ENCODE data around the gene EVI2B.
"Not testable (repeated sequence)": the region's sequence is repeated elsewhere in the genome, so short reads cannot be mapped to it uniquely, and the experiment has no call there.

EVI2B gene

GRCh38 chr17:31272803-31273202, 41.1 kb downstream of the EVI2B start:
- TF ChIP-seq, protein P1, sequence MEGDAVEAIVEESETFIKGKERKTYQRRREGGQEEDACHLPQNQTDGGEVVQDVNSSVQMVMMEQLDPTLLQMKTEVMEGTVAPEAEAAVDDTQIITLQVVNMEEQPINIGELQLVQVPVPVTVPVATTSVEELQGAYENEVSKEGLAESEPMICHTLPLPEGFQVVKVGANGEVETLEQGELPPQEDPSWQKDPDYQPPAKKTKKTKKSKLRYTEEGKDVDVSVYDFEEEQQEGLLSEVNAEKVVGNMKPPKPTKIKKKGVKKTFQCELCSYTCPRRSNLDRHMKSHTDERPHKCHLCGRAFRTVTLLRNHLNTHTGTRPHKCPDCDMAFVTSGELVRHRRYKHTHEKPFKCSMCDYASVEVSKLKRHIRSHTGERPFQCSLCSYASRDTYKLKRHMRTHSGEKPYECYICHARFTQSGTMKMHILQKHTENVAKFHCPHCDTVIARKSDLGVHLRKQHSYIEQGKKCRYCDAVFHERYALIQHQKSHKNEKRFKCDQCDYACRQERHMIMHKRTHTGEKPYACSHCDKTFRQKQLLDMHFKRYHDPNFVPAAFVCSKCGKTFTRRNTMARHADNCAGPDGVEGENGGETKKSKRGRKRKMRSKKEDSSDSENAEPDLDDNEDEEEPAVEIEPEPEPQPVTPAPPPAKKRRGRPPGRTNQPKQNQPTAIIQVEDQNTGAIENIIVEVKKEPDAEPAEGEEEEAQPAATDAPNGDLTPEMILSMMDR (IDR thresholded peaks at IDR 0.05; ENCODE audit: insufficient read depth, low read depth, low read length, missing control alignments): no peak

DNA sequence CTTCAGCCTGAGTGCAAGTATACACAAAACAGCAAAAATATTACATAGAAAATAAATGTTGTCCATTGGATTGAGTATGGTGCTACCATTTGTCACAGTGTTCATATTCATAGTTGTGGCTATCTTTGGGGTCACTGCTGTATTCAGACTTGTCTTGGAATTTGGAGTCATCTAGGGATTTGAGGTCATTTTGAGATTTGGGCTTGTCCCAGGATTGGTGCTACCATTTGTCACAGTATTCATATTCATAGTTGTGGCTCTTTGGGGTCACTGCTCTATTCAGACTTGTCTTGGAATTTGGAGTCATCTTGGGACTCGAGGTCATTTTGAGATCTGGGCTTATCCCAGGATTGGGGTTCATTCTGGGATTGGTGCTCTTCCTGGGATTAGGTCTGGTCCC, 41.6 kb downstream of the EVI2B start:
- no peak overlapping the region for H3K4me3 ChIP-seq (ENCODE audit: low read depth, low read length)
- no peak for DNase-seq (ENCODE audit: low read depth)
- TF ChIP-seq, protein P1 (IDR thresholded peaks at IDR 0.05; ENCODE audit: insufficient read depth, low read depth, low read length, missing control alignments): no peak

More at GRCh38 chr17:31272803-31273202, 41.1 kb downstream of the EVI2B start:
- H3K4me3 ChIP-seq (ENCODE audit: low read depth, low read length): no peak overlapping the region
- DNase-seq (ENCODE audit: low read depth): no peak

- no peak overlapping the region for H3K4me3 ChIP-seq (ENCODE audit: low read depth, low read length)
- DNase-seq (ENCODE audit: low read depth): no peak
- TF ChIP-seq, protein P1 (IDR thresholded peaks at IDR 0.05; ENCODE audit: insufficient read depth, low read depth, low read length, missing control alignments): no peak
Measured at GRCh38 chr17:31269578-31269983, 44.3 kb downstream of the EVI2B start.

DNA sequence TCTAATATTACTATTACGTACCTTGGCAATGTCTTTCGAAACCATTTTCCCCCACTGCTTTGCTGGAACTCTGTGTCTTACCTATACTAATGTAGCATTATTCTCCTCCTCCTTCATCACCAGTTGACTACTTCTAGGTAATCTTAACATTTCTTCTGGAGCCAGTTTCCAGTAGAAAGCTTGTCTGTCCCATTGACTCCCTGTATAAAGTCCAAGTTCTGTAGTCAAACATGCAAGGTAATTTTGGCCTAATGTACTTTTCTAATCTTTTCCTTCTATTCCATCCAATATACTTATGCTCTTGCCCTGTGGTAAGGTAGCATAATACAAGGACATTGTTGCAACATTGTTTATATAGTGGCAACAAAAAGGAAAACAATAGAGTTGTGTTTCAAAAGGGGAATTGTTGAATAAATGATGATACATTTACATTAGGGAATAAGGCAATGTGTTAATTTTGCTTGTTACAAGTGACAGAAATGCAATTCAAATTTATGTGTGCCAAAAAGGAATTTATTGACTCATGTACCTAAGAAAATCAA, 44.7 kb downstream of the EVI2B start:
- TF ChIP-seq, protein P1 (IDR thresholded peaks at IDR 0.05; ENCODE audit: insufficient read depth, low read depth, low read length, missing control alignments): no peak
- no peak overlapping the region for H3K4me3 ChIP-seq (ENCODE audit: low read depth, low read length)
- no peak for DNase-seq (ENCODE audit: low read depth)

GRCh38 chr17:31266042-31266441, 47.8 kb downstream of the EVI2B start:
- H3K4me3 ChIP-seq (ENCODE audit: low read depth, low read length): no peak overlapping the region
- peak; percentile 8 for DNase-seq (ENCODE audit: low read depth)
- TF ChIP-seq, protein P1 (IDR thresholded peaks at IDR 0.05; ENCODE audit: insufficient read depth, low read depth, low read length, missing control alignments): peak; percentile 33

DNA sequence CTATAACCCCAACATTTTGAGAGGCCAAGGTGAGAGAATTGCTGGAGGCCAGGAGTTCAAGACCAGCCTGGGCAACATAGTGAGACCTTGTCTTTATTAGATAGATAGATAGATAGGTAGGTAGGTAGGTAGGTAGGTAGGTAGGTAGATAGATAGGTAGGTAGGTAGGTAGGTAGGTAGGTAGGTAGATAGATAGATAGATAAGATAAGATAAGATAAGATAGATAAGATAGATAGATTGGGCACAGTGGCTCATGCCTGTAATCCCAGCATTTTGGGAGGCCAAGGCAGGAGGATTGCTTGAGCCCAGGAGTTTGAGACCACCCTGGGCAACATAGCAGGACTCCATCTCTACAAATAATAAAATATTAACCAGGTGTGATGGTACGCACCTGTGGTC, 50.9 kb downstream of the EVI2B start:
- H3K4me3 ChIP-seq (ENCODE audit: low read depth, low read length); DNase-seq (ENCODE audit: low read depth): not testable (repeated sequence)

DNA sequence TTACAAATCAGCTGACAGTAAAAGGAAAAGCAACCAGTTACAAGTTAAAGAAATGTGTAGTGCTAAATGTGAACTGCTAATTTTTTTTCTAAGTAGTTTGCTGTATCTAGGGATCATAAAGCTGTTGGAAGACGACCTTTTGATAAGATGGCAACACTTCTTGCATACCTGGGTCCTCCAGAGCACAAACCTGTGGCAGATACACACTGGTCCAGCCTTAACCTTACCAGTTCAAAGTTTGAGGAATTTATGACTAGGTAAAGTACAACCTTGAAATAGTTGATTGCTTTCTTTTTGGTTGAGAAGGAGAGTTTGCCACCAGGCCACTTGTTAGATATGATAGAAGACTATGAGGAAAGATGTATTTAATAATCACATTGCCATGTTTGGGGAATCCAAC, 52.3 kb downstream of the EVI2B start:
- DNase-seq (ENCODE audit: low read depth): no peak
- TF ChIP-seq, protein P1 (IDR thresholded peaks at IDR 0.05; ENCODE audit: insufficient read depth, low read depth, low read length, missing control alignments): no peak
- no peak overlapping the region for H3K4me3 ChIP-seq (ENCODE audit: low read depth, low read length)
